ENCODE results near the gene GRID1.

GRCh38 chr10:86243651-86244155 is 122.9 kb downstream of the GRID1 start:
- TF ChIP-seq CTCF (conservative IDR thresholded peaks at IDR 0.05) (no peak), EZH2 (IDR thresholded peaks at IDR 0.05; ENCODE audit: low read depth) (no peak)
